OCI-LY3 (cell line): ENCODE results near the gene ABCC8.

Experiments
- CTCF ChIP-seq: fragments of 200-600, 300-600 bp; sonication (generic); IDR thresholded peaks from 2 replicates; pipeline ENCODE4 v1.5.1; 2014; ENCODE audit warnings: antibody characterized with exemption, low read length, low read depth
- EZH2phosphoT487 ChIP-seq: fragments of 200-600 bp; shearing (Covaris generic); IDR thresholded peaks from 2 replicates; pipeline ENCODE4 v1.6.1; 2018; ENCODE audit warnings: antibody characterized with exemption, mixed run types, low read depth

GRCh38 chr11:17463546-17464174 is 13.0 kb downstream of the ABCC8 start:
- TF ChIP-seq CTCF (no peak), EZH2phosphoT487 (no peak)
